Measurements from ENCODE around the gene RGL3. TPM values are rescaled to one million over a fixed set of nuclear protein-coding genes. Genes with fewer than 3 reads are reported as not detected.

RGL3 gene
- total and polyA plus RNA-seq, 9 of the 15 experiments (the other 6 are each of a cell fraction or from before 2014, with no cell fraction given) = 0.12 to 0.61 (median 0.32) TPM; not detected in 4

- TF ChIP-seq ATF4 (CRISPR knock-in tag; IDR thresholded peaks at IDR 0.05) (no peak), CGGBP1 (CRISPR knock-in tag; IDR thresholded peaks at IDR 0.05) (no peak), HES1 (IDR thresholded peaks at IDR 0.05; ENCODE audit: low read depth) (no peak), ZNF830 (CRISPR knock-in tag; IDR thresholded peaks at IDR 0.05) (no peak), SRSF3 (IDR thresholded peaks at IDR 0.05; ENCODE audit: insufficient read depth, low read length) (no peak), KAT7 (CRISPR knock-in tag; IDR thresholded peaks at IDR 0.05; ENCODE audit: borderline replicate concordance) (no peak), MTA2 (IDR thresholded peaks at IDR 0.05; ENCODE audit: low read depth) (no peak), SMC3 (conservative IDR thresholded peaks at IDR 0.05; ENCODE audit: insufficient read depth, low read depth, low read length) (no peak), SOX6 (IDR thresholded peaks at IDR 0.05) (no peak), MAX (CRISPR knock-in tag; IDR thresholded peaks at IDR 0.05) (peak; percentile 6; the same call in 1 of the 2 replicates), TAL1 (IDR thresholded peaks at IDR 0.05) (no peak), ZNF3 (CRISPR knock-in tag; IDR thresholded peaks at IDR 0.05) (no peak), GABPA (tag; conservative IDR thresholded peaks at IDR 0.05; ENCODE audit: low read depth) (peak; percentile 83; the same call in 1 of the 2 replicates), SRF (CRISPR knock-in tag; IDR thresholded peaks at IDR 0.05) (no peak), TGIF2 (CRISPR knock-in tag; IDR thresholded peaks at IDR 0.05) (no peak), RUNX1 (IDR thresholded peaks at IDR 0.05; ENCODE audit: low read depth) (0 out of 2 replicates have a peak, but pooled peaks have one; percentile 29), POLR2A (conservative IDR thresholded peaks at IDR 0.05) (peak; percentile 32; the same call in 1 of the 2 replicates), STAT5B (CRISPR knock-in tag; IDR thresholded peaks at IDR 0.05) (no peak), PTTG1 (tag; IDR thresholded peaks at IDR 0.05; ENCODE audit: low read depth) (no peak), MTF1 (CRISPR knock-in tag; IDR thresholded peaks at IDR 0.05; ENCODE audit: borderline replicate concordance) (no peak), UBTF (IDR thresholded peaks at IDR 0.05; ENCODE audit: borderline replicate concordance in 1 of 2, low read depth in 2 of 2, low read length in 2 of 2) (0 out of 4 replicates have a peak, but pooled peaks of 1 of the 2 experiments have one; percentile 20), E2F3 (CRISPR knock-in tag; IDR thresholded peaks at IDR 0.05) (no peak), TCF7L2 (IDR thresholded peaks at IDR 0.05; ENCODE audit: low read depth, low read length) (no peak), RBFOX2 (IDR thresholded peaks at IDR 0.05; ENCODE audit: low read depth, low read length) (peak; percentile 8), HDAC2 (IDR thresholded peaks at IDR 0.05) (0 out of 2 replicates have a peak, but pooled peaks have one; percentile 9)
Observed at GRCh38 chr19:11435833-11436313, 16.8 kb upstream of the RGL3 start (continued).
